HAP-1 (cell line): Measurements from ENCODE around the gene SGCA.

Source experiments
- DNase-seq, 2 experiments: peaks; one replicate each; pipeline ENCODE4 v3.0.0-alpha.2; 2016 to 2020; ENCODE audit warnings: low spot score in 2 of 2
- H3K27me3 ChIP-seq: fragments of 250-450 bp; sonication (Bioruptor Pico); 2 replicates; pipeline ENCODE4 v1.5.1; 2020; ENCODE audit warnings: low read depth, mild to moderate bottlenecking, moderate library complexity
- H3K36me3 ChIP-seq: fragments of 250-450 bp; sonication (Bioruptor Pico); replicated peaks from 2 replicates; pipeline ENCODE4 v1.5.1; 2020; ENCODE audit warnings: mild to moderate bottlenecking
- H3K4me1 ChIP-seq: fragments of 250-450 bp; sonication (Bioruptor Pico); 2 replicates; pipeline ENCODE4 v1.5.1; 2020; ENCODE audit warnings: mild to moderate bottlenecking
- H3K4me3 ChIP-seq: fragments of 250-450 bp; sonication (Bioruptor Pico); 2 replicates; pipeline ENCODE4 v1.5.1; 2020; ENCODE audit warnings: mild to moderate bottlenecking, moderate library complexity
- H3K9me3 ChIP-seq: fragments of 250-450 bp; sonication (Bioruptor Pico); 2 replicates; pipeline ENCODE4 v1.5.1; 2020; ENCODE audit warnings: mild to moderate bottlenecking, moderate library complexity
- in situ Hi-C: fragments of 300-500 bp; cut with MboI; formaldehyde crosslinking; loops from 3 replicates; pipeline ENCODE4 v1.14.3; 2020; ENCODE audit warnings: low sequenced_read_pairs, inconsistent platforms, mixed read lengths

SGCA gene

DNA sequence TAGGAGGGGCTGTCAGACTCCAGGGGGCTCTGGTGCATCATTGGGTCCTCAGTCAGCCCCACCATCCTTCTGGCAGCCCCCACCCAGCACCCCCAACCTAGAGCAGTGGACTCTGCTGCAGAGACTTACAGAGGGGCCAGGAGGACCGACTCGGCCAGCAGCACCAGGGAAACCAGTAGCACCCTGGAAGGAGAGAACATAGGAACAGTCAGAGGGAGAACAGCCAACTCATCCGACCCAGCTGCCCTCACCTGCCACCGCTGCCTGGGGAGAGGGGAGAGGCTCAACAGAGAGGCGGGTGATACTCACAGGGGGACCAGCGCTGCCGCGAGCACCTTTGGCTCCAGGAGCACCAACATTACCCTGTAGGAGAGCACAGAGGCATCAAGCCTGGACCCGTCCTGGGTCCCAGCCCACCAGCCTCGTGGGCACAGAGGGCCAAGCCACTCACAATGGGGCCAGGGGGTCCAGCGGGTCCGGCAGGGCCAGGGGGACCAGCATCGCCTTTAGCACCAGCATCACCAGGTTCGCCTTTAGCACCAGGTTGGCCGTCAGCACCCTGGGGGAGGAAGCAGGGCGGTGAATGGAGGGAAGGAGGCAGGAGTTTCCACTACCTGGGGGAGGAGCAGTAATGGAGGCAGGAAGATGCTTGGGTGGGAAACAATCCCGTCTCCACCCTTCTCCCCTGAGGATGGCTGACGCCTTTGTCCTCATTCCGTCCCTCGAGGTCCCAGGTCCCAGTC, 23.9 kb downstream of the SGCA start:
- no peak for DNase-seq
- Histone ChIP-seq H3K4me1 (no peaks in the 10 kb centered on the region), H3K9me3 (no peaks in the 10 kb centered on the region), H3K36me3 (no peaks in the 10 kb centered on the region), H3K4me3 (no peak overlapping the region), H3K27me3 (no peaks in the 10 kb centered on the region)
- in situ Hi-C loops, result no loop called here

DNA sequence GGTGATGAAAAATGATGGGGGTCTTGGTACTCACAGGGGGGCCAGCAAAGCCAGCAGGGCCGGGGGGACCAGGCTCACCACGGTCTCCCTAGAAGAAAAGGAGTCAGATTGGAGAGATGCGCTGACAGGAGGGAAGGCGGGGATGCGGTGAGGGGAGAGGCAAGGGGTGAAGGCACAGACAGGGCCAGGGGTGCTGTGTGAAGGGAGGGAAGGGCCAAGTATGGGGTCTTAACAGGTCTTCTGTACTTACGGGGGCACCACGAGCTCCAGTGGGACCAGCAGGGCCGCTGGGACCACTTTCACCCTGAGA, 24.4 kb downstream of the SGCA start:
- H3K36me3 ChIP-seq, result no peaks in the 10 kb centered on the region
- in situ Hi-C loops, result no loop called here
- H3K4me3 ChIP-seq, result no peak overlapping the region
- no peaks in the 10 kb centered on the region for H3K27me3 ChIP-seq
- no peaks in the 10 kb centered on the region for H3K4me1 ChIP-seq
- no peak for DNase-seq
- H3K9me3 ChIP-seq, result no peaks in the 10 kb centered on the region

DNA sequence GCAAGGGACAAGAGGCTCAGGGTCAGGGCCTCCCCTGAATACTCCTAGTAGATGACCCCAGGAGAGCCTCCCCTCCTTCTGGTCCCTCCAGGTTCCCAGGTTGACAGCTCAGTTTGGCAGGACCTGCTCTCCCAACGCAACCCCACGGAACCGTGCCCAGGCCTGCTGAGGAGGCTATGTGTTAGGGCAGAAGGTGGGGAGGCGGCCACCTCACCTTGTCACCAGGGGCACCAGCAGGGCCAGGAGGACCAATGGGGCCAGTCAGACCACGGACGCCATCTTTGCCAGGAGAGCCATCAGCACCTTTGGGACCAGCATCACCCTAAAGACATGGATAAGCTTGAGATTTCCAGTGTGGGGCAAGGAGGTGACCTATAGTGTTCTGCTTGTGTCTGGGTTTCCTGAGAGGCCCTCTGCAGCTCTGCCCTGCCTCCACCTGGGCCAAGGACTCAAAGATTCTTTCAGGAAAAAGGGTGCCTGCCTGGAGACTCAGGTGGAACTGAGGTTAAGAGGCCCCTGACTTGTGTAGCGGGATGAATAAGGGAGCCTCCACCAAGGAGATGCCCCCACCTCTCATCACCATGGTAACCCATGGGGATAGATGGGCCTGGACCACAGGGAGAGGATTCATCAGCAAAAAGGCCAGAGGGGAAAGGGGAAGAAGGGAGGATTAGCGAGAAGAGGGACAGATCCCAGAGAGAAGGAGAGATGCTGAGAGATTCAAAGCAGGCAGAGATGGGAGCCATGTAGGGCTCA, 25.0 kb downstream of the SGCA start:
- no peak overlapping the region for H3K4me3 ChIP-seq
- no peaks in the 10 kb centered on the region for H3K27me3 ChIP-seq
- in situ Hi-C loops, result no loop called here
- H3K4me1 ChIP-seq, result no peaks in the 10 kb centered on the region
- no peaks in the 10 kb centered on the region for H3K9me3 ChIP-seq
- no peak for DNase-seq
- H3K36me3 ChIP-seq, result no peaks in the 10 kb centered on the region

DNA sequence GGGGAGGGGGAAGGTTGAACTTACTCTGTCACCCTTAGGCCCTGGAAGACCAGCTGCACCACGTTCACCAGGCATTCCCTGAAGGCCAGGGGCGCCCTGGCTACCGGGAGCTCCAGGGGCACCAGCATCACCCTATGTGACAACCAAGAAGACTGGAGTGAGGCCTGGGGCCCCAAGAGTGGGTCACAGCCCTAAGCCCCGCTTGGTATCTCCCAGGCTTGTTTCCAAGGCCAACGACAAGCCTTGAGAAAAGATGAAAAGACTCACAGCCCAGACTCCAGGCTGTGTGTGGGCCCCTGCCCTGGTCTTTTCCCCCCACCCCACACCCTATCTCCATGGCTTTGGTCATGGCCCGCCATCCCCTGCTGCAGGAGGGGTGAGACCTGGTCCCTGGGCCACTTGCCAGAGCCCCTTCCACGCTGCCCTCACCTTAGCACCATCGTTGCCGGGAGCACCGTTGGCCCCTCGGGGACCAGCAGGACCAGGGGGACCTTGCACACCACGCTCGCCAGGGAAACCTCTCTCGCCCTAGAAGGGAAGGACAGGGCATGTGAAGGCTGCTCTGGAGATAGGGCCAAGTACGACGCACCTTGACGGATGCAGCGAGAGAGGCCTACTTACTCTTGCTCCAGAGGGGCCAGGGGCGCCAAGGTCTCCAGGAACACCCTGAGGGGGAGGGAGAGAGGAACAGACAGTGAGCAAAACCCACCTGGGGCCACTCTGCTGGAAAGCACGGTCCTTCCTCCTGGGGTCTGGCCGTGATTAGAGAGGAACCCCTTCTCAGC, 25.7 kb downstream of the SGCA start:
- in situ Hi-C loops, result no loop called here
- Histone ChIP-seq H3K27me3 (no peaks in the 10 kb centered on the region), H3K9me3 (no peaks in the 10 kb centered on the region), H3K4me1 (no peaks in the 10 kb centered on the region), H3K4me3 (no peak overlapping the region), H3K36me3 (no peaks in the 10 kb centered on the region)
- no peak for DNase-seq

DNA sequence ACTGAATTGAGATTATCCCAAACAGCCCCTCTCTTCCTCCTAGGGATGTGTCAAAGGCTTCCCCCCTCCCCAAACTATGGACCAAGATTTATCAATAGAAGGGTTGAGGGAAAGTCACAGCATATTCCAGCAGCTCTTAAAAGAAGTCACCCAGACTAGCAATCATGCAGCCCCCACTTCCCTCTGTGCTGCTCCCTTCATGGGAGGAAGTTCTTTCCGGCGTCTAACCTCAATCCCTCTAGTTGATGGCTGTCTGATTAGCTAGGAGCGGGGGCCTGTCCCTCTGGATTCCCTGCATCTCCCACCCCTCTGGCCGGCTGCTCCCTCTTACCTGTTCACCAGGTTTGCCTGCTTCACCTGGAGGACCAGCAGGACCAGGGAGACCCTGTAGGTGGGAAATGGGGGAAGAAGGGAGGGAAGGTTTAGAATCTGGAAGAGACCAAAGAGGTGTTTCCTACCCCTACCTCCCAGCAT, 26.4 kb downstream of the SGCA start:
- Histone ChIP-seq H3K9me3 (no peaks in the 10 kb centered on the region), H3K36me3 (no peaks in the 10 kb centered on the region), H3K4me1 (no peaks in the 10 kb centered on the region), H3K4me3 (no peak overlapping the region), H3K27me3 (no peaks in the 10 kb centered on the region)
- in situ Hi-C loops, result no loop called here
- DNase-seq, result no peak

DNA sequence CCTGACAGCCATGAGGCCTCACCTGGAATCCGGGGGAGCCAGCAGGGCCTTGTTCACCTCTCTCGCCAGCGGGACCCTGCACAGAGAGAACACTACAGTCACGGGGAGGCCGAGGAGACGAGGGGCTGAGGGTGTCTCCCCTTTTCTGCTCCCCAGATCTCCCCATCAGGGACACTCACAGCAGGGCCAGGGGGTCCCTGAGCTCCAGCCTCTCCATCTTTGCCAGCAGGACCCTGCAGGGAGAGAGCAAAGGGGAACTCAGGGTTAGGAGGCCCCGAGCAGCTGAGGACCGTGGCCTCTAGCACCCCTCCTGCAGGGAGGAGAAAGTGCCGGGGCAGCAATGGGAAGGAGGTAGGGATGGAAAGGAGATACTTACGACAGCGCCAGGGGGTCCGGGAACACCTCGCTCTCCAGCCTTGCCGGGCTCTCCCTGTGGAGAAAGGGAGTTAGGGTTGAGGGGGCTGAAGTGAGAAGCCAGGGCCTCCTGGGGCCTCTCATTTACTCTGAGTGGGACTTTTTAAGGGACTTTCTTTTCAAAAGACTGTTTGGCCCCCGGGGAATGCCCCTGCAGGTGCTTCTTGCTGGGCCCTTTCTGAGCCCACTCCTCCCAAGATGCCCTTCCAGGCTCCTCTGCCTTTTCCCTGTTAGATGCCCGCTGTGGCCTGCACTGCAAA, 26.9 kb downstream of the SGCA start:
- Histone ChIP-seq H3K27me3 (no peaks in the 10 kb centered on the region), H3K4me3 (no peak overlapping the region), H3K9me3 (no peaks in the 10 kb centered on the region), H3K4me1 (no peaks in the 10 kb centered on the region), H3K36me3 (no peaks in the 10 kb centered on the region)
- DNase-seq, result no peak
- in situ Hi-C loops, result no loop called here

DNA sequence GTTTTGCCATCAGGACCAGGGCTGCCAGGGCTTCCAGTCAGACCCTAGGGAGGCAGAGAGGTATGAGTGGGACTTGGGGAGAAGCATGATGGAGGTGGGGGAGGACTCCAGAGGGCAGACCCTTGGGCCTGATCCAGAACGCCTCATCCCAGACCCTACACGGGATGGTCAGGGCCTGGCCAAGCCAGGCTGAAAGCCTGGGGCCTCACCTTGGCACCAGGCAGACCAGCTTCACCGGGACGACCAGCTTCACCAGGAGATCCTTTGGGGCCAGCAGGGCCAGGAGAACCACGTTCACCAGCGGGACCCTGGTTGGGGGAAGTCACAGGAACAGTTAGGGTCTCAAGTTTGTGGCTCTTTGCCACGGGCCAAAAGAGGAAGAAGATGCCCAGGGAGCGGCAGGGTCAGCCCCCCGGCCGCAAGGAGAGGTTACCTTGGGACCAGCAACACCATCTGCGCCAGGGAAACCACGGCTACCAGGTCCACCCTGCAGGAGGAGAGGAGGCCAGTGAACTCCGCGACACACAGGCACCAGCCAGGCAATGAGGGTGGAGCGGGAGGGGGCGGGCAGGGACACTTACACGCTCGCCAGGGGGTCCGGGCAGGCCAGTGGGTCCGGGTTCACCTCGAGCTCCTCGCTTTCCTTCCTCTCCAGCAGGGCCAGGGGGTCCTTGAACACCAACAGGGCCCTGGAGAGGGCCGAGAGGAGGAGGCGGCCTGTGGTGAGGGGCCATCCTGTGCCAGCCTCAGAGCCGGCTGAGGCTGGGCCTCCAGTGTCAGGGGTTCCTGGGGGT, 28.5 kb downstream of the SGCA start:
- Histone ChIP-seq H3K4me1 (no peaks in the 10 kb centered on the region), H3K36me3 (no peaks in the 10 kb centered on the region), H3K9me3 (no peaks in the 10 kb centered on the region), H3K27me3 (no peaks in the 10 kb centered on the region), H3K4me3 (no peak overlapping the region)
- in situ Hi-C loops, result no loop called here
- DNase-seq, result no peak

DNA sequence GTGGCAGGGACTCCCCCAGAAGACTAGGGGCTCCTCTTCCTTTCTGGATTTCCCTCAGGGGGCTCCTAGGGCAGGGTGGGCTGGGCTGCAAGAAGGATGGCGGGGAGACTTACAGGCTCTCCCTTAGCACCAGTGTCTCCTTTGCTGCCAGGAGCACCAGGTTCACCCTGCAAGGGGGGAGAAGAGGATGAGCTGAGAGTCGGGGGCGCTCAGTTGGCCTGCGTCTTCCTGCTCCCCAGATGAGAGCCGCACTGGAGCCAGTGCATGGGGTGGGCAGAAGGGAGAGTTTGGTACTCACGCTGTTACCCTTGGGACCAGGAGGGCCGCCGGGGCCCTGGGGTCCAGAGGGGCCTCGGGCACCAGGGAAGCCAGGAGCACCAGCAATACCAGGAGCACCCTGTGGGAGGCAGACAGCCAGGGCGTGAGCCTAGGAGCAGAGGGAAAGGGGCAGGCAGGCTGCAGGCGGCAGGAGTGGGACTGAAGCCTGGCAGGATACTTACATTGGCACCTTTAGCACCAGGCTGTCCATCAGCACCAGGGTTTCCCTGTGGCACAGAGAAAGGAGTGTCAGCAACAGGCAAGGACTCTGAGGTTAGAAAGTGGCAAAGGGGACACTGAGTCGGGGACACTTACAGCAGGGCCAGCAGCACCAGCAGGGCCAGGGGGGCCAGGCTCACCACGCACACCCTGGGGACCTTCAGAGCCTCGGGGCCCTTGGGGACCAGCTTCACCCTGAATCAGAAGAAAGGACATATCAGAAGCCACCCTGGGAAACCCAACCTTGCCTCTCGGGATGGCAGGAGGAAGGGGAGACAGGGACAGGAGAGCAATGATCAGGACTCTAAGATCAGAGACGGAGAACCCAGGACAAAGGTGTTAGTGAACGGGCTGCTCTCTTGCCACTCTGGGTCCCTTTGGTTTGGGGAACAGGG, 29.4 kb downstream of the SGCA start:
- no peaks in the 10 kb centered on the region for H3K9me3 ChIP-seq

DNA sequence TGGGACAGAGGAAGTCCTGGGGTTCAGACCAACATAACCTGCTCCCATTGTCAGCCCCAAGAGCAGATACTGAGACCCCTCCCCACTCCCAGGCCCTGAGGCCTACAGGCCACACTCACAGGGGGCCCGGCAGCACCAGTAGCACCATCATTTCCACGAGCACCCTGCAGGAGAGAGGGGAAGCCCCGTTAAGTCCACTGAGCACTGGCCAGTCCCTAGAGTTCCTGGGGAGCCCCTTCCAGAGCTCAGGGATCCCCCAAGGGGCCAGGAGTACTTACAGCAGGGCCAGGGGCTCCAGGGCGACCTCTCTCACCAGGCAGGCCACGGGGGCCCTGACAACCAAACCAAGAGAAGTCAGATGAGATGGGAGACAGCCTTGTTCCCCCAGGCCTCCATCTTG, 30.2 kb downstream of the SGCA start:
- no peaks in the 10 kb centered on the region for H3K36me3 ChIP-seq
- no peak overlapping the region for H3K4me3 ChIP-seq
- DNase-seq, result no peak
- H3K9me3 ChIP-seq, result no peaks in the 10 kb centered on the region
- H3K4me1 ChIP-seq, result peaks cover 2% of the 10 kb centered on the region
- in situ Hi-C loops, result no loop called here
- peaks cover 3% of the 10 kb centered on the region for H3K27me3 ChIP-seq

More for the DNA sequence above, 29.4 kb downstream of the SGCA start:
- H3K4me3 ChIP-seq, result no peak overlapping the region
- no peaks in the 10 kb centered on the region for H3K27me3 ChIP-seq
- H3K36me3 ChIP-seq, result no peaks in the 10 kb centered on the region
- no peak for DNase-seq
- no peaks in the 10 kb centered on the region; the same call in 1 of the 2 replicates for H3K4me1 ChIP-seq
- in situ Hi-C loops, result no loop called here

DNA sequence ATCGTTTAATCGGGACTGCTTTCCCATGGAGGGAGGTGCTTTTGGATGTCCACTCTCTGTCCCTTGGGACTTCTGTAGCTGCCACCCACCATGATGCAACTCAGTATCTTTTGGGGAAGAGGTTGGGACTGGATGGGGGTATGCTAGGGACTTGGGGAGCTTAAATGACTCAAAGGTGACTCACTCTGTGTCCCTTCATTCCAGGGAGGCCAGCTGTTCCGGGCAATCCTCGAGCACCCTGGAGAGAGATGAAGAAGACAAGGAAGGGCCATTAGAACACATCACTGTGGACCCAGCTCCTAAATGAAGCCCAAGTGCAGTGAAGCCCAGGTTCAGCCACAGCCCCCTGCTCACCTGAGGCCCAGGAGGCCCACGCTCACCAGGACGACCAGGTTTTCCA, 31.0 kb downstream of the SGCA start:
- Histone ChIP-seq H3K4me3 (no peak overlapping the region), H3K36me3 (no peaks in the 10 kb centered on the region), H3K9me3 (no peaks in the 10 kb centered on the region), H3K27me3 (peaks cover 11% of the 10 kb centered on the region), H3K4me1 (peaks cover 4% of the 10 kb centered on the region)
- no peak for DNase-seq
- in situ Hi-C loops, result no loop called here

DNA sequence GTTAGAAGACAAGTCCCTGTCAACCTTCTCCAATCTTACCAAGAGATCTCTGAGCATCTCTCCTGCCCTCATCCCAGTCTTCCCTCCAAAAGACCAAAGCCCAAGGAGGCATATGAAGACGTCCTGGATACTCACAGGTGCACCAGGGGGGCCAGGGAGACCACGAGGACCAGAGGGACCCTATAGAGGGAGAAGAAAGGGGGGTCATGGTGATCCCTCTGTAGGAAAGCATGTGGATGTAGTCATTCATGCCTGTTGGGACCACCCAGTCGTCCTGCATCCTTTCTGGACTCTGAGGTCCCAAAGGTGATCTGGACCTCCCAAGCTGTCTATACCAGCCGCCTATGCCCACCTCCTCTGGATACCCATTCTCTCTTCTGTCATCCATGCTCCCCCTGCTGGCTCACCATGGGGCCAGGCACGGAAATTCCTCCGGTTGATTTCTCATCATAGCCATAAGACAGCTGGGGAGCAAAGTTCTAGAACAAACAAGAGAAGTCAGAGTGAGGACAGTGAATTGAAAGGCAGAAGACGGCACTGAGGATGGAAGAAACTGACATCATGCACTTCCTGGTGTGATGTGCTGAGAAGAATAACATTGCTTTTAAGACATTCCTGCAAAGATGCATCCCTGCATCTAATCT, 32.3 kb downstream of the SGCA start:
- DNase-seq, result peak in 1 of 2 experiments; percentile 74
- in situ Hi-C loops, result no loop called here

More for the DNA sequence above, 32.3 kb downstream of the SGCA start:
- H3K27me3 ChIP-seq, result peaks cover 23% of the 10 kb centered on the region
- H3K4me3 ChIP-seq, result no peak overlapping the region
- H3K36me3 ChIP-seq, result no peaks in the 10 kb centered on the region
- H3K4me1 ChIP-seq, result peaks cover 4% of the 10 kb centered on the region
- H3K9me3 ChIP-seq, result no peaks in the 10 kb centered on the region
